HuH-7.5 (cell line): Measurements from ENCODE around the gene PCDHA10.
A peak's percentile ranks its signal among the peaks of the same experiment; 100 is the strongest.
"Not testable (repeated sequence)": the region's sequence is repeated elsewhere in the genome, so short reads cannot be mapped to it uniquely, and the experiment has no call there.

Experiments
- DNase-seq: peaks from one replicate; pipeline ENCODE4 v3.0.0; 2011; ENCODE audit warnings: low spot score

The PCDHA10 gene

GRCh38 chr5:140855772-140856674, at the start of gene PCDHA10:
PCDHA10 (plus strand) TSS chr5:140855897; CDS start chr5:140856049, 152 bp downstream.
- DNase-seq: no peak

- DNase-seq: peak; percentile 55
These were observed 48.6 kb upstream of the PCDHA10 start, which contains the start of gene PCDHA4 for GRCh38 chr5:140806834-140807775. PCDHA4 (plus strand) TSS chr5:140807068.

GRCh38 chr5:140808241-140808888, 47.3 kb upstream of the PCDHA10 start:
- DNase-seq: not testable (repeated sequence)

GRCh38 chr5:140808889-140809291, 46.8 kb upstream of the PCDHA10 start:
- DNase-seq: no peak

- DNase-seq: peak; percentile 46
These were observed 34.1 kb upstream of the PCDHA10 start, which contains the start of gene PCDHA5 for GRCh38 chr5:140821375-140822280. PCDHA5 (plus strand) TSS chr5:140821613.

GRCh38 chr5:140822281-140822629, 33.4 kb upstream of the PCDHA10 start:
- DNase-seq: no peak

GRCh38 chr5:140822969-140823368, 32.7 kb upstream of the PCDHA10 start:
- not testable (repeated sequence) for DNase-seq

GRCh38 chr5:140823475-140823874, 32.2 kb upstream of the PCDHA10 start:
- DNase-seq: no peak

GRCh38 chr5:140827704-140828361, 27.9 kb upstream of the PCDHA10 start, which contains the start of gene PCDHA6:
PCDHA6 (plus strand) TSS chr5:140827960; CDS start chr5:140828092, 132 bp downstream.
- no peak for DNase-seq

- DNase-seq: no peak
These were observed 27.3 kb upstream of the PCDHA10 start for GRCh38 chr5:140828362-140828737.

GRCh38 chr5:140829511-140830501, 25.9 kb upstream of the PCDHA10 start:
- not testable (repeated sequence) for DNase-seq

- DNase-seq: no peak
These were observed 21.7 kb upstream of the PCDHA10 start, which contains the start of gene PCDHA7 for GRCh38 chr5:140833993-140834392. PCDHA7 (plus strand) TSS chr5:140834269; CDS start chr5:140834384, 115 bp downstream.

GRCh38 chr5:140834439-140835008, 21.2 kb upstream of the PCDHA10 start:
- DNase-seq: not testable (repeated sequence)

GRCh38 chr5:140835622-140836510, 19.8 kb upstream of the PCDHA10 start:
- no peak for DNase-seq

- peak; percentile 81 for DNase-seq
These were observed 14.4 kb upstream of the PCDHA10 start, which contains the start of gene PCDHA8 for GRCh38 chr5:140840978-140841962. PCDHA8 (plus strand) TSS chr5:140841187; CDS start chr5:140841322, 135 bp downstream.
